ENCODE measurements around the gene COL26A1.
"Not testable (repeated sequence)": the region's sequence is repeated elsewhere in the genome, so short reads cannot be mapped to it uniquely, and the experiment has no call there.

Gene COL26A1

GRCh38 chr7:101453617-101454016, 90.9 kb downstream of the COL26A1 start:
- no peak for DNase-seq

GRCh38 chr7:101457001-101457750, 94.5 kb downstream of the COL26A1 start:
- no peak for DNase-seq

GRCh38 chr7:101465131-101465530, 102.5 kb downstream of the COL26A1 start:
- DNase-seq = no peak

DNA sequence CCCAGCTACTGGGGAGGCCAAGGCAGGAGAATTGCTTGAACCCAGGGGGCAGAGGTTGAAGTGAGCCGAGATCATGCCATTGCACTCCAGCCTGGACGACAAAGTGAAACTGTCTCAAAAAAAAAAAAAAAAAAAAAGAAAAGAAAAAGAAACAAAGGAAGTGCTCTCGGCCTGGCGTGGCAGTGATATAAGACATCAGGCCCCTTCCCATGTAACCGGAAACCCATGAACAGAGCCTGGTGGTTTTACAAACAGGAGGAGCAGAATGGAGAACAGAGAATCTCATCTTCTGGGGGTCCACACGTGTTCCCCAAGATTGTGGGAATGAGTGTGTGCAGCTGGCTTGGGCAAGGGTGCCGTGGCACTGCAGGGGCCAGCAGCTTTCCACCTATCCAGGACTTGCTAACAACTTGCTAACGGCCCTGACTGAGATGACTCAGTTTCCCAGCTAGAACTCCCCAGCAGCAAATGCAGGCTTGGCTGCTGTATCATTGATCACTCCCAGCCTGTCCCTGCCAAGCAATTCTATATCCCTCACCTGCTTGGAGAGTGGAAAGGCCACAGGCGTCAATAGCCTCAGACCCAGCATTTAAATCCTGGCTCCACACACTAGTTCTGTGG, 103.0 kb downstream of the COL26A1 start:
- no peak for DNase-seq

GRCh38 chr7:101466871-101467270, 104.2 kb downstream of the COL26A1 start:
- no peak for DNase-seq

DNA sequence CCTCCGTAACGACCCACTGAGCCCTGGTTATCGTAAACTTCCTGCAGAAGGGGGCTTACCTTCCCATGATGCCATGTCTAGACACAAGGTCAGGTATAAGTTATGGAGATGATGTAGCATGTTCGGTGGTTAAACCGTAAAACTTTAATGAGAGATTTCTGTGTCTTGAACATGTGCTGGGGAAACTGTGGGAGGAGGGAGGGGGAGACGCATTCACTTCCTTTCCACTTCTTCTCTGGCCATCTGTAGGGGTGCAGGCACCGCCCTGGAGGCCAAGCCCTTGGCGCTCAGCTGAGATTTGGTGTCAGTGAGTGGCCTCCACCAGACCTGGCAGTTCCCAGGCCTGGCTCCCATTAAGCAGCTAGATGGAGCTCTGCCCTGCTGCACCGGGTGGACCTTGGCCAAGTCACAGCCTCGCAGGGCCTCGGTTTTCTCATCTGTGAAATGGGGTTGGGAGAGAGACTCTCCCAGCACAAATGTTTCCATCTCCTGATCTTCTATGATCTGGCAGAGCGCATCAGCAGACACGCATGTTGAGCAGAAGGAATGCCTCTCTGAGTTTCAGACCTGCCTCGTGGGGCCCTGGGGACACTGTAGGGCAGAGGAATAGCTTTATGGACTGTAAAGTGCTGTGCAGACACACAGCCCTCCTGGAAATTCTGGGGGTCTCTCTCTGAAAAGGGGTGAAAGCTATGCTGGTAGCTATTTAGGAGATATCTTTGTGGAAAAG, 106.0 kb downstream of the COL26A1 start:
- DNase-seq = no peak

- DNase-seq = no peak
Observed at GRCh38 chr7:101470668-101471487, 108.2 kb downstream of the COL26A1 start.

DNA sequence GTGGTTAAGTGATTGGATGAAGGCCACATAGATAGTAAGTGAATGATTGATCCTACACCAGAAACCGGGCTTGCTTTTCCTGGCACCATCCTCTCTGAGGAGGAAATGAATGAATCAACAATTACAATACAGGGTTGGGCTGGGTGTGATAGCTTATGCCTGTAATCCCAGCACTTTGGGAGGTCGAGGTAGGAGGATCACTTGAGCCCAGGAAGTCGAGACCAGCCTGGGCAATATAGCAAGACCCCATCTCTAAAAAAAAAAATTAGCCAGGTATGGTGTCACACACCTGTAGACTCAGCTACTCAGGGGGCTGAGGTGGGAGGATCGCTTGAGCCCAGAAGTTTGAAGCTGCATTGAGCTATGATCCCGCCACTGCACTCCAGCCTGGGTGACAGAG, 111.5 kb downstream of the COL26A1 start:
- no peak for DNase-seq

DNA sequence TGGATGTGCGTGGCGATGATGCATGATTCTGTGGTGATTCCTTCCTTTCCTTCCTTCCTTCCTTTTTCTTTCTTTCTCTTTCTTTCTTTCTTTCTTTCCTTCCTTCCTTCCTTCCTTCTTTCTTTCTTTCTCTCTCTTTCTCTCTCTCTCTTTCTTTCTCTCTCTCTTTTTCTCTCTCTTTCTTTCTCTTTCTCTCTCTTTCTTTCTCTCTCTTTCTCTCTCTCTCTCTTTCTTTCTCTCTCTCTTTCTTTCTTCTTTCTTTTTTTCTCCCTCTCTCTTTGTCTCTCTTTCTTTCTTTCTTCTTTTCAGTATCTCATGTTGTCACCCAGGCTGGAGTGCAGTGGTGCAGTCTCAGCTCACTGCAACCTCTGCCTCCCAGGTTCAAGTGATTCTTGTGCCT, 113.0 kb downstream of the COL26A1 start:
- DNase-seq = not testable (repeated sequence)

DNA sequence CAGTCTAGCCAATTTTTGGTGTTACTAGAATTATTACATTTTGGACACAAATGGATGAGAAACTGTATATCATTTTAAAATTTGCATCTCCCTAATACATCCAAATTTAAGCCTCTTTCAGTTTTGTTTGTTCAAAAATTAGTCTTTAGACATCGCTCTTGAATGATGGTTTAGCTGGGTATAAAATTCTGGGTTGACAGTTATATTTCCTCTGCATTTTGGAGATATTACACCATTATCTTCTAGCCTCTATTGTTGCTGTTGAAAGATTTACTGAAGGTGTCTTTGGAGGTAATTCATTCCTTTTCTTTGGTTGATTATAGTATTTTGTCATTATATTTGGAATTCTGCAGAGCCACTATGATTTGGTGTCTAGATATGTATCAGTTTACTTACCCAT, 116.5 kb downstream of the COL26A1 start:
- no peak for DNase-seq

- DNase-seq = not testable (repeated sequence)
Observed at GRCh38 chr7:101486056-101486432, 123.4 kb downstream of the COL26A1 start.

DNA sequence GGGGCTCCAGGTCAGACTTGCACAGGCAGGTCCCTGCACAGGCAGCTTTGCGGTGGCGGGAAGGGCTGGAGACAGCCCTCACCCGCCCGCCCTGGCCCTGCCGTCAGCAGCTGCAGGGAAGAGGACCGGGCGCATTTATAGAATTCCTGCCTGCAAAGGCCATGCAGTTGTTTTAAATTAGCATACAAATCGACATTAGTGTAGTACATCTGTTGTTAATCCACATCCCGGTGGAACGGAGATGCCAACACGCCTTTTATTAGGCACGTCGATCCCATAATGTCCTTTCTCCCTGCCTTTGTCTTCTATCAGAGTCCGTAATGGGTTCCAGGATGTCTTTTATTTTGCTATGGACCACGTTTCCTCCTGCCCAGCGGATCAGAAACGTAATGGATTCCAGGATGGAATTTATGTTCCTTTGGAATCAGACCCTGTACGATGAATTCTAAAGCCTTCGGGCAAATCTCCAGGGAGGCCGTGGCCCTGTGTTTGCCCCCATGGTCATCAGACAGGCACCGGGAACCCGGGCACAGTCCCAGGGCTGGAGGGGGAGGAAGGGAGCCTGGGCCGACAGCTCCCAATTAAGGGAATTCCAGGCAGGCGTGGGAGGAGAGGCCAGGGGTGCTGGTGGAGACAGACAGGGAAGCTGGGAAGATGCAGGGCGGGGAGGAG, 123.9 kb downstream of the COL26A1 start:
- no peak for DNase-seq

GRCh38 chr7:101487105-101487458, 124.4 kb downstream of the COL26A1 start:
- DNase-seq = no peak

GRCh38 chr7:101487753-101488152, 125.1 kb downstream of the COL26A1 start:
- no peak for DNase-seq

DNA sequence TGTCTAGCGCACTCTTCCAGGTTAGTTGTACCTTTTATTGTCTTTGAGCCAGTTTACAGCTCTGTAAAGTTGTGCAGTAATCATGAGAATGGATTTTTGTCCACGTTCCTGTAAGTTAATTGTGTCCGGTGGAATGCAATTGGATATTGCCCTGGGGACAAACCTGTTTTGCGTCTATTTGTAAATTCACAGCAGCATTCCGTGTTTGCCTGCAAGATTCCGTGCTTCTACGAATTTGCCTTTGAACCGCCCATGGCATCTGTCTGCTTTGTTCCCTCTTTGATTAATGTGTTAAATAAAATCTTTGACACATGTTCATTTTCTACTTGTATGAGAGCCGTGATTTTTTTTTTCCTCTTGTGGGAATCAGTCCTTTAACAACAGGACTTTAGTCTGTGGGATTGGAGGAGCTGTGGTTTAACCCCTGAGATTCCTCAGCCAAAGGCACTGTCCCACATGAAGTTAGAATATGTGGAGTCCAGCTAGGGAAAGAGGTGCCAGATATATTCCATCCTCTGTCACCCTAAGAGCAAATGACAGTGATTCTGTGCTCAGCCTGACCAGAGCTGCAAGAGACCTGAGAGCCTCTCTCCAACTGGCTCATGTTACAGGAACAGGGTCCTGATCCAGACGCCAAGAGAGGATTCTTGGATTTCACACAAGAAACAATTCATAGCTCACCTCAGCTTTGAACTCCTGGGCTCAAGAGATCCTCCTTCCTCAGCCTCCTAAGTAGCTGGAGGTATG, 126.3 kb downstream of the COL26A1 start:
- DNase-seq = no peak

DNA sequence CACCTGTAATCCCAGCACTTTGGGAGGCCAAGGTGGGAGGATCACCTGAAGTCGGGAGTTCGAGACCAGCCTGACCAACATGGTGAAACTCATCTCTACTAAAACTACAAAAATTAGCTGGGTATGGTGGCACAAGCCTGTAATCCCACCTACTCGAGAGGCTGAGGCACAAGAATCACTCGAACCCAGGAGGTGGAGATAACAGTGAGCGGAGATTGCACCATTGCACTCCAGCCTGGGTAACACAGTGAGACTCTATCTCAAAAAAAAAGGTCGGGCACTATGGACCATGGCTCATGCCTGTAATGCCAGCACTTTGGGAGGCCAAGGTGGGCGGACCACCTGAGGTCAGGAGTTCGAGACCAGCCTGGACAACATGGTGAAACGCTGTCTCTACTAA, 127.8 kb downstream of the COL26A1 start:
- not testable (repeated sequence) for DNase-seq

DNA sequence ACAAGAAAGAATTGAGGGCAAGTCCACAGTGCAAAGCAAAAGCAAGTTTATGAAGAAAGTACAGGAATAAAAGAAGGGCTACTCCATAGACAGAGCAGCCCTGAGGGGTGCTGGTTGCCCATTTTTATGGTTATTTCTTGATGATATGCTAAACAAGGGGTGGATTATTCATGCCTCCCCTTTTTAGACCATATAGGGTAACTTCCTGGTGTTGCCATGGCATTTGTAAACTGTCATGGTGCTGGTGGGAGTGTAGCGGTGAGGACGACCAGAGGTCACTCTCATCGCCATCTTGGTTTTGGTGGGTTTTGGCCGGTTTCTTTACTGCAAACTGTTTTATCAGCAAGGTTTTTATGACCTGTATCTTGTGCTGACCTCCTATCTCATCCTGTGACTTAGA, 128.8 kb downstream of the COL26A1 start:
- not testable (repeated sequence) for DNase-seq

- no peak for DNase-seq
Observed at GRCh38 chr7:101494602-101495329, 132.1 kb downstream of the COL26A1 start.

DNA sequence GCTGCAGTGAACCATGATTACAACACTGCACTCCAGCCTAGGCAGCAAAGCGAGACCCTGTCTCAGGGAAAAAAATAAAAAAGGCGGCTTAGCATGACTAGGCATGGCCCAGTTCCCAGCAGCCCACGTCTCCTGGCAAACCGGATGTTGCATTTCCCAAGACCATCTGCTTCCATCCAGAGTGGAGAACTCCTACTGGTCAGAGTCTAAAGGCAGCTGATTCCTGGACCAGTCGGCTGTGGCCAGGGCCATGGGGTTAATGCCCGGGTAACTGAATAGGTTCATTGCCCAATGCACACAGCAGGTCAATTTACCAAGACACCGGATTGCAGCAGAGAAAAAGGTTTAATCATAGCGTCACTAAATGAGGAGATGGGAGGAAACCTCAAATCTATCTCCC, 133.3 kb downstream of the COL26A1 start:
- no peak for DNase-seq

GRCh38 chr7:101501351-101501750, 138.7 kb downstream of the COL26A1 start:
- no peak for DNase-seq

DNA sequence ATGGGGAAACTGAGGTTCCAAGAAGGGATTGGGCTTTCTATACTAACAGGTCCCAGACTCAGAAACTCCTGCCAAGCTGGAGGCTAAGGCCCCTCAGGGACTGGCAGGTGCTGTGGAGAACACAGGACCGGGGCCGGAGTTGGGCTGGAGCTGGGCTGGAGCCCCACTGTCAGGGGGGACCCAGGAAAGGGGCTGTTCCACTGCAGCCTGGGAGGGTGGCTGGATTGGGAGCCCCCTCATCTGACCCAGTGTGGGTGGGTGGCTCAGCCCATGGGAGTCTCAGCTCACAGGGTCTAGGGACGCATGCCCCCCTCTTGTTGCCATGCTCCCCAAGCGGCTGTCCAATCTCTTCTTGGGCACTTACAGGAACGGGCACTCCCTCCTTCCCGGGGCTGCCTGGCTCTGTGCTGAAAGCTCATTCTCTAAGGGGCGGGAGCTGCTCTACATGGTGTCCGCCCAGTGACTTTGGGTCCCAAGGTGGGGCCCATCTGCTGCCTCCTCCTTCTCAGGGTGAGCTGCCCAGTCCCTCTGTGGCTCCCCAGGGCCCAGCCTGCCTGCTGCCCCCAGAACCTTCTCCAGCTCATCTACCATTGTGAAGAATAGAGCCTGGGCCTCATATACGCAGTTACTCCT, 139.9 kb downstream of the COL26A1 start:
- no peak for DNase-seq

All from stimulated activated CD4-positive, alpha-beta T cell treated with anti-CD3 and anti-CD28 coated beads, Interleukin-2, amount 100 ng/mL, for 24 hours (primary cell).